NCI-H345 (cell line): ENCODE results near the gene RYK.
"Not testable (repeated sequence)": the region's sequence is repeated elsewhere in the genome, so short reads cannot be mapped to it uniquely, and the experiment has no call there.

Source experiments
- DNase-seq: peaks from one replicate; lab custom pipeline; 2025; lab: John Stamatoyannopoulos, UW

Gene RYK

DNA sequence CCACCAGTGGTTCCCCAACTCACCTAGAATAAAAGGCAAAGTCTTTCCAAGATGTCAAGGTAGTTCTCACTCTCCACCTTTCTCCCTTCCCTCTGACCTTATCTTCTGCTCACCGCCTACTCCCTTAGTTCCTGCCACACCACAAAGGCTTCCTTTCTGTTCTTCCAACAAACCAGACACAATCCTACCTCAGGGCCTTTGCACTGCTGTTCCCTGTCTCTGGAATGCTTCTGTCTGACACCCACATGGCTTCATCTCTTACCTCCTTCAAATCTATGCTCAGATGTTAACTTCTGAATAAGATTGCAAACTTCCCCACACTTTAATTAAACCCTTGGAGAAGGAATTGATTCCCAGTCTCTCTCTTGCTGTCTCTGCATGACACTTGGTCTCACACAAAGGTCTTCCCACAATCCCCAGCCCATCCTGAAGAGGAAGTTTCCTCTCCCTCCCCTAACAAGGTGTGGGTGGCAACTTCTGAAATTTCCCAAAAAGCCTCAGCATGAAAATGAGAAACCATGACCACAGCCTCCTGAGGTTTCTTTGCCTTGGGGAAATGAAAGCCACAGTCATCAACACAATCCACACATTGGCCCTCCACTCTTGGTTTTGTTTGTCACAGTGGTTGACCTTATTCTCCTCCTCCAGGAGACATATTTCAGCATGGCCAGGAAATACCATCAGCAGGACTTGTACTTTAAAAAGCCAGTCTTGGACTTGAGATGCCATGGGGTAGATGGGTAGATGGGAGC is 3.0 kb upstream of the RYK start:
- DNase-seq: no peak

DNA sequence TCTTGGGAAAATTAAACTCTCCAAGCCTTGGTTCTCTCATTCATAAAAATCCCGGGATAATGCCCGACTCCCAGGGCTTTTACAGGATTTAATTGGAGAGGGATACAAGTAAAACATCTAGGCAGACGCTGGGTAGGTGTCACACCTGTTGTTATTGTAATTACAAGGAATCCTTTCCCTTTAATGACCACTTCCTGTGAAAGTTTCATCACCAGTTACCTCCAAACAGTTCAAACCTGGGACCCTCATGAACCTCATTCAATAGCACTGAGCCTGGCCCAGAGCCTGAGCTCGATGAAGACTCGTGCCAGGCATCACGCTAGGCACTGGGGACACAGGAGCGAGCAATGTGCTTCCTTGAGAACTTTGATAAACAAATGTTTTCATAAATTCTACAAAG is 2.1 kb upstream of the RYK start:
- DNase-seq: no peak

DNA sequence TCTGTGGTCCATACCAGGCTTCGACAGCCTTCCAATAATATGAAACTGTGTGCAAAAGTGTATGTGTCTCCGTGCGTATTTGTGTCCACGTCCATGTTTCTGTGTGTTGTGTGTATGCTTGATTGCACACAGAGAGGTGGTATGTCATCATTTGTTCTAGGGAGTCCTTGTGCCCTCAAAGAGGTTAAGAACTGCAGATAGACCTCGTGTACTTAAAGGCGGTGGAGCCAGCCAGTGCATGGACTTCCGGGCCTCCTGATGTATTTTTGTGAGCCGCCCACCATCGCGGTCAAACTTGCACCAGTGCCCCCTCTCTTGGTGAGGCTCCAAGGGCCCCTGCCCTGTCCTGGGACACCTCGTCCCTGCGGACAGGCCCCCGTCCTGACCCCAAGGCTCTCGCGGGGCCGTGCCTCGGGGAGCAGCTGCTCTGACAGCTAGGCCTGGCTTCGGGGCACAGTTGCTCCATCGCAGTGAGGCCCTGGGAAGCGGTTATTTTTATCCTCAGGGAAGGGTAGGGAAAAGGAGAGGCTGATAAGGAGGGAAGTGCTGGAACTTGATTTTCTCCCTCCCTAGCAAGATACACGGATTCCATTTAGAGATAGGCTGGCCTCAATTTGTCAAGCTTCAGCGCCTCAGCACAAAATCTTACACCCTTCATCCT is 1.2 kb upstream of the RYK start:
- DNase-seq: no peak

DNA sequence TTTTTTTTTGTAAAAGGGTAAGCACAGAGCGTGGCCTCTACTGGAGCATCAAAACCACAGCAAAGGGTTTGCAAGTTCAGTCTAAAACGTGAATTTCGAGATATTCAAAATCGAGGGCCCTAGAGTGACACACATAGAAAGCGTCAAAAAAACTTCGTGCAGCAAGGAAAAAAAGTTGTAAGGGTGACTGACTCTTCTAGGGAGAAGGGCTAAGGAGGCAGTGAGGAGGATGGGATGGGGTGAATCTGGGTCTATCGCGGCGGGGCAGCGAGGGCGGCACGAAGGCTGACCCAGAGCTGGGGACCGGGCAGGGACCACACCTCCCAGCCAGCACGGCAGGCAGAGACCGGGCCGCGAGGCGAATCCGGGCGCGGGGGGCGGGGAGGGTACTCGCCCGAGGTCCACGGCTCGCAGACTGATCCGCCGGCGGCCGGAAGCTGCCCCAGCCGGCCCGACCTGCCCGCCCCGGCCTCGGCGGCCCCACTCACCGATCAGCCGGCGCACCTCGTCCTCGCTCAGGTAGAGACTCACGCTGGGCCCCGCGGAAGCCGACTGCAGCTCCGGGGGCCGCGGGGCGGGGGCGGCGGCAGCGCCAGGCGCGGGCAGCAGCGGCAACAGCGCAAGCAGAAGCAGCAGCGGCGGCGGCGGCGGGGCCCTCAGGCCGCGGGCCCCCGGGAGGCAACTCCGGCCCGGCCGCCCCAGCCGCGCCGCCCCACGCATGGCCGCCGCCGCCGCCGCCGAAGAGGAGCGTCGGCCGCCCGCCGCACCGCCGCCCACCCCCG is 533 bp downstream of the RYK start:
- peak; percentile 19 for DNase-seq

DNA sequence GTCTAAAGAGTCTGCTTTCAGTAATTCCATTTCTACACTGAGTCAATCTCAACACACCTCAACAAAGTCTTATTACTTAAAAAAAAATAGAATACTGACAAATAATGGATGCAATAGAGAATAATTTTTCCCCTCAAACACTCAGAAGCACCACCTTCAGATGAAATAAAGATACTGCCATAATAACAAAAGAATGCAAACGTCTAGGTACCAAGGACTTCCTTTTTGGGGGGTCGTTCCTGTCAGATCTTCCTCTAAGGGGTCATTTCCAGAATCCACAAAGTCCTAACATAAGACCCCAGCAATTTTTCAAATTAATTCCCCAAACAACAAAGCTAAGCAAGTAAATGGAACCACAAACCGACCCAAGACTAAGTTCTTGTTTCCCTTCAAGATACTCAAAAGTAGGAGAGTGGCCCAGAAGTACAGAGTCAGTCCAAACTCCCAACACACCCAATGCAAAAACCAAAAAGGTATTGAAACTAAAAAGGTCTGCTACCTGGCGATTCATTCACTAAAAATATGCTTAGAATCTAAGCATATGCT is 1.3 kb downstream of the RYK start:
- DNase-seq: no peak

DNA sequence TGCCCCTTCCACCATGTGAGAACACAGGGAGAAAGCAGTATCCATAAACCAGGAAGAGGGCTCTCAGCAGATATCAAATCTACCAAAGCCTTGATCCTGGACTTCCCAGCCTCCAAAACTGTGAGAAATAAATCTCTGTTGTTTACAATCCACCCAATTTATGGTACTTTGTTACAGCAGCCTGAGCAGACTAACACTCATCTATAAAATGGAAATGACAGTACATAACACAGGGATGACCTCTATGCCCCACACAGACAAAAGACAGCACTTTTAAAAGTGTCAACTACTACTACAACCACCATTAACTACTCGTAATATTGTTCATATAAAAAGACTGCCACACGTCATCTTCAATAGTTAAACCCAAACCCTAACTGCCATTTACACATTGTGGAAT is 5.7 kb downstream of the RYK start:
- no peak for DNase-seq

DNA sequence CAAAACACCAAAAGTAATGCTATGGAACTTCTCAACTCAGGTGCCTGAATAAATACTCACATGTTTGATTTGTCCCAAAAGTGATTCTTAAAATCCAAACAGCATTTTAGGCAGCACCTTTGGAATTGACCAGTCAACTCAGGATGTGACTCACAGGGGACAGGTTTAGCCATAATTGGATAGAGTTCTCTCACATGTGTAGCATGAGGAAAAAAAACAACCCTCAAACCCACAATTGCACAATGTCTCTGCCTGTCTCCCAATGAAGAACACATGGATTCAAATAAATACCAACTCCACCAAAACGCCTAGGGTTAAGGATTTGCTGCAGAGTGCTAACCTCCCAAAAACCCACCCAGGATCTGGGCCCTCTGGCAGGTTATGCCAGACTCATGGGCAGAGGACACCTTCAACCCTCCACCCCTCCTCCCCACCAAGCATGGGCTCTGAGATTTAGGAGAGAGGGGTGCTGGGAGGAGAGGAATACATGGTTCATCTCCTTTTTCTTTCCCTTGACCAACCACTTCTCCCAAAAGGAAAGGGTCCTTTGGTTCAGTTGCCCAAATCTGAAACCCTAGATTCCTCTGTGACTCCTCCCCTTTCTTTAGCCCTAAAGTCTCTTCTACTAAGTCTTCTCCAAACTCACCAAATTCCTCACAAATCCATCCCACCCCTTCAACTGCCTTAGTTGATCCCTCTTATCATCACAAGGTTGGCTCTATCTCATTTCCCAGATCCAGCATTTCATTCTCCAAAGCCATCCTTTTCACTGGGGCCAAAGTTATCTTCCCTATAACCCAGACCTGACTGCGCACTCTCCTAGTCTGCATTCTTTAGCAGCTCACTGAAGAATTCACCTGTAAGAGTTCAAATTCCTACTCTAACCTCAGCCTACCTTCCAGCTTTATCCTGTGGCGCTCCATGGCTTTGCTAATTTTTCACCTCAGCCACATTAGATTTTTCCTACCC is 7.7 kb downstream of the RYK start:
- no peak for DNase-seq

DNA sequence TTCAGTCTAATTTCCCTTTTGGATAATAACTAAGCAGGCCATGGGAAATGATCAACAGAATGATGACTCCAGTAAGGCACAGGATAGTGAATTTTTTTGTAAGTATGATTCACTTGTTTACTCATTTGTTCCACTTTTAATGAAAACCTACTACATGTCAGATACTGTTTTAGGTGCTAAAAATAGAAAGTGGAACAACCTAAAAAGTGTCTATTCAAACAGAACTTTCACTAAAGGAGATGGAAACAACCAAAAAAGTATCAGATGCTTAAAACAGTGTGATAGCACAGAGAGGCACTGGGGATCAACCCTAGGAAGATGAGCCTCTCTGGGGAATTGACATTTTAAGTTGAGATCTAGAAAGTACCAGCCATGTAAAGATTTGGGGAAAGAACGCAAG is 11.1 kb downstream of the RYK start:
- no peak for DNase-seq

DNA sequence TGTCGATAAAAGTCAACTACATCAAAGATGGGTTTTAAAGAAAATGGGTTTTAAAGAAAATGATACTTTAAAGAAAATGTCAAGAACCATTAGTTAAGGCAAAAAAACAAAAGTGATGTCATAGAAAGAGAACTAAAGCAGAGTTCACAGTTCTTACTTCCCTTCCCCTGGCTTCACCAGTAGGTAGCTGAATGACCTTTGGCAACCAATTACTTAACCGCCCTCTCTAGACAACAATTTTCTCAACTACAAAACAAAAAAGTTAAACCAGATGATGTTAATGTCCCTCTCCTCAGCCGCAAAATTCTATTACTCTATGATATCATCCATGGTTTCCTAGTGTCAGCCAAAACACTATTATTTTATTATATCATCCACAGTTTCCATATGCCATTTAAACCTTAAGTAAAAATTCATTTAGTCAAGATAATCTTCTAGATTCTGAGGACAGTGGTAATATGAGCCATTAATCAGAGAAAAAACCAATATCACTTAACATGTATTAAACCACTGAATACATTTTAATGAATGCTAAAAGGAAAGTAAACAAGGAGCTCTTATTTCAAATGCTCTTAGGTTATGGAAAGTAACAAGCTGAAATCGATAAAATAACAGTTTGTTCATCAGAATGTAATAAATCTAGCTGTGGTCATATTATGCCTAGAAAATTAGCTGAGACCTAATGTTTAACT is 13.1 kb downstream of the RYK start:
- no peak for DNase-seq

DNA sequence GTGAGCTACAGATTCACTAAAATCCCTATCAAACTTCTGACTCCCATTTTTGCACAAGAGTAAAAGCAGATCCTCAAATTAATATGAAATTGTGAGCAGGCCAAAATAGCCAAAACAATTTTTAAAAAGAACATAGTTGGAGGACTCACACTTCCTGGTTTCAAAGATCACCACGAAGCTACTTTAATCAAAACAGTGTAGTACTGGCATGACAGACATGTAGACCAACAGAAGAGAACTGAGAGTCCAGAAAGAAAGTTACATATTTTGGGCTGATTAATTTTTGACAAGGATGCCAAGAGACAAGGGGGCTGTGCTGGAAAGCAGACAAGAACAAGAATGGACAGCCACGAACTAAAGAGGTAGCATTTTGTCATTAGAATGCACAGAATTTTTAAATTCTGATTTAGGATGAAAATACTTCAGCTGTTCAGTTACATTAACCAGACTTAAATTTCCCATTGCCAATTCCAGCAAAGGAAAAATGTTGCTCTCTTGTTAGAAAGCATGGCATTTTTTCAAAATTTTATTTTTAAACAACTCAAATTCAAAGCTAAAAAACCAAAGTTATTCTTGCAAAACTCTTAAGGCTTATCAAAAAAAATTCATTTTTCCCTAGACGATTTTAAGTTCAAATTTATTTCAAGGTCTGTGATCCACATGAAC is 14.0 kb downstream of the RYK start:
- DNase-seq: no peak

DNA sequence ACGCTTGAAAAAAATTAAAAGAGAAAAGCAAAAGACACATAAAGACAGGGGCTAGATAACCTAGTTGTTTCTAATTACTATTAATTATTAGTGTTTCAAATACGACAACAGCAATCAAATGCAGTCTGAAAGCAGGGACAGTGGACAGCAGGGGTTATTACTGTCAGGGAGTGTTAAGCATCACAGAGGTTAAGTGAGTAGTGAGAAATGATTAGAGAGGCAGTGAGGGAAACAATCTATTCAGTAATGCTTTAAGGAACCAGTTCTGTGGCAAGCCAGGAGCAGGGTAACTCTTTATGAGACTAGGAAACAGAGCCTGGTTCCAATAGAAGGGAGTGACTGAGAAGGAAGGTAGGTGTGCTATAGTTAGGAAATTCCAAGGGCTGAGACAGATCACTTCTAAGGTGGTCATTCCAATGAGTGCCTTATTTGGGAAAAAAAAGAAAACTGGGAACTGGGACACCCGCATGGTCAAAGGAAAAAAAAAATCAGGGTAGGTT is 15.0 kb downstream of the RYK start:
- no peak for DNase-seq

DNA sequence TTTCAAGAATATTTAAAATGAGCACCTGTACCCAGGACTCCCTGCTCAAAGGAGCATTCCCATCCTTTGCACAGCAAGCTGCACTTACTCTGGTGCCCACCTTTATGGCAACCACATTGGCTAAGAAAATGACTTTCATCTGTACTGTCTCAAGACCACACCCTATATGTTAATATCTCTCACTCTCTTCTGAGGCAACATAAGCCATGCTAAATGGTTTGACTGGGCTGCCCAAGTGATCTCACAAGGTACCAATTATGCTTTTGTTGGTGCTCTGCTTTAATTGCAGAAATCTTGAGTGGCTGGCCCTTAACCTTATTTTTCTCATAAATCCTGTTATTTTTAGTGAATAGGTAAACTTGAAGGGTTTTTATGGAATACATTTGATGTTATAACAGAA is 17.7 kb downstream of the RYK start:
- no peak for DNase-seq

DNA sequence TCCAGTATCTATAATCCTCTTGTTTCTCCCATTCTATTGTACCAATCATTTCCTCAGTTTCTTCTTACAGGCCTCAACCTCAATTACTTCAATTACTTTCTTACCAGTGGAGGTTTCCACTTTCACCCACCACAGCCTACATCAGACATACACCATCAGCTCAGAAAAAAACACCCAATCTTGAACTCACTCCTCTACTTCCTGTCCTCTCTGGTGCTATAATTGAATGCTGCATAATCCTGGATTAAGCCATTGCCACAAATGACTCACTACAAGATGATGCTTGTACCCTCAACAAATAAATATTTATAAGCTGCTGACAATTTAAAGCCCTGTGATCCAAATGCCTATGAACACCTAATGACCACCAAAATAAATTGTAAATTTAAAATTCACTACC is 18.5 kb downstream of the RYK start:
- no peak for DNase-seq

DNA sequence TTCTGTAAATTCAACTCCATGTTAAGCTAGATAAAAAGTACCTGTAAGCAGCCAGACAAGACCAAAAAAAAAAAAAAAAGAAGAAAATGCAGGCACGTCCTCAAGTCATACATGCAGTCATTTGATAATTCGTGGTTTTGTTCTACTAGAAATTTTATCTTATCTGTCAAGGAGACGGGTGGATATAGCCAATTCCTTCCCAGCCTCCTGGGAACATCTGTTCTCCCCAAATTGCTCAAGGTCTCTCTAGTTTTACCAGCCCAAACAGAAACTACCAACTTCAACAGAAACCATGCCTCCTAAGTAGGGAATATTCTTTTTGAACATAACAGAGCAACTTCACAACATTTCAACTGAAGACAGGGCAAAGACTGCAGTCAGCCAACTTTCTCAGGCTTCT is 19.5 kb downstream of the RYK start:
- DNase-seq: no peak

DNA sequence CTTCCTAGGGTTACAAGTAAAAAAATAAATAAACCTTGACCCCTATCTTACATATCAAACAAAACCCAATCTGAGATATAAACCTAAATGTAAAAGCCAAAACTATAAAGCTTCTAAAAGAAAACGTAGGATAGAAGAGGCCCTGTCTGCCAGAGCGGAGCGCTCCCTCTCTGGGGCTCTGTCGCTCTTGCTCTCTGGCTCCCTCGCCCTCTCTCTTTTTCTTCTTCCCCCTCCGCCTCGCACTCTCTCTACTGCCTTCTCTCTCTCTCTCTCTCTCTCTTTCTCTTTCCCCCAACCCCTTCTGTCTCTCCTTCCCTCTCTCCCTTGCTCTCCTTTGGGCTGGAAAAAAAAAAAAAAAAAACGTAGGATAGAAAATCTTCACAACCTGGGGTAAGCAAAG is 21.6 kb downstream of the RYK start:
- no peak for DNase-seq

DNA sequence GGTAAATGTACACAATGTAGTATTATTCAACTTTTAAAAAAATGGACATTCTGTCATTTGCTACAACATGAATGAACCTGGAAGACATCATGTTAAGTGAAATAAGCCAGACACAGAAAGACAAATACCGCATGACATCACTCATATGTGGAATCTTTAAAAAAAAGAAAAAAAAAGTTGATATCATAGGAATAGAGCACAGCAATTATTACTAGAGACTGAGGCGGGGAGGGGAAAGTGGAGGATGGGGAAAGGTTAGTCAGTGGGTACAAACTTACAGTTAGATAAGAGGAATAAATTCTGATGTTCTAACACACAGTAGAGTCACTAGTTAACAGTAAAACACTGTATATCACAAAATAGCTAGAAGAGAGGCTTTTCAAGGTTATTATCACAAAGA is 22.2 kb downstream of the RYK start:
- DNase-seq: no peak

DNA sequence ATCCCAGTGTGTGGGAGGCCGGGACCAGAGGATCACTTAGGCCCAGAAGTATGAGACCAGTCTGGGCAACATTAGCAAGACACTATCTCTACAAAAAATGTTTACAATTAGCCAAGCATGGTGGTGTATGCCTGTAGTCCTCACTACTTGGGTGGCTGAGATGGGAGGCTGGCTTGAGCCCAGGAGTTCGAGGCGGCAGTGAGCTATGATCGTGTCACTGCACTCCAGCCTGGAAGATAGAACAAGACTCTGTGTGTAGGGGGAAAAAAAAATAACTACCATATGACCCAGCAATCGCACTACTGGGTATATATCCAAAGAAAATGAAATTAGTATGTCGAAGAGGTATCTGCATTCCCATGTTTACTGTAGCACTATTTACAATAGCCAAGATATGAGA is 22.6 kb downstream of the RYK start:
- no peak for DNase-seq

DNA sequence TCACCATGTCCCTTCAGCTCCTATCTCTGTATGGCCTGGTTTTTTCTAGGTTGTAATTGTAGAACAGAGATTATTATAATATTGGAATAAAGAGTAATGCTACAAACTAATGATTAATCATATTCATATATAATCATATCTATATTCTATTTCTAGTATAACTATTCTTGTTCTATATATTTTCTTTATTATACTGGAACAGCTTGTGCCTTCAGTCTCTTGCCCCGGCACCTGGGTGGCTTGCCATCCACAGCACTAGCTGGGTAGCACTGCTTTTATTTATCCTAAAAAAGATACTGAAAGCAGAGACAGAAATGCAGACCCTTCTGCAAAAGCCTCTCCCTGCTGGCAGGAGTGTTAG is 25.9 kb downstream of the RYK start:
- DNase-seq: not testable (repeated sequence)

DNA sequence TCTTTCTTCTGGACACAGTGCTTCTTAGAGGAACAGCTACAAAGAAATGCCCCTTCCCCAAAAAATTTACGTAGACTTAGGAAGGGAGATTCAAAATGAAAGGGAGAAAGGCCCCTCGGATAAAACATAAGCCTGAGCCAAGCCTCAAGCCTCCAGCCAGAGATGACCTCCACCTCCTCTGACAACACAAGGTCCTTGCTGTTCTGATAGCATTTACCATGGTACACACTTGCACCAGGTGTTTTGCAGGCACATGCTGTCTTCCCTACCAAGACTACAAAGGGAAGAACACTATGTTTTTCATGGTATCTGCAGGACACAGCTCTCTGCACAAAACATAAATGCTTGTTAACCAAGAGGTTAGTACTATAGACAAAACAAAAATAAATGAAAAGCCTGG is 27.8 kb downstream of the RYK start:
- DNase-seq: no peak

DNA sequence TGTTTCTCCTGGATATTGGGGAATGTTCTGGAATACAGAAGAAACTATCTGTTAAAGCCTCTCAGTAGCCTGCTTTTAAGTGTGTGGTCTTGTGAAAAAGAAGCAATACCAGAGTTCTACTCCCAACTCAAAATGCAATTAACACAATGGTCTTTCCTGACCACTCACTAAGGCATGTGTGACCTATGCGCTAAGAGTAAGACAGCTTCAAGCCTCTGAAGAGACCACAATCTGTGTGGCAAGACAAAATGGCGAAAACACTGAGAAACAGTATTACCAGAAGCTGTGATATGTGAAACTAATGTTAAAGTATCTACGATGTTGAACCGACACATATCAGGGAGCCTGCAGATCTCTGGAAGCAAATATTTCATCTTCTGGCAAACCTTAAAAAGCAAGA is 33.8 kb downstream of the RYK start:
- no peak for DNase-seq
